Epithelial cell of prostate (primary cell): Measurements from ENCODE around the gene CACNA1I.

ENCODE experiments used
- DNase-seq: peaks from one replicate; pipeline ENCODE4 v3.0.0-alpha.2; 2011; ENCODE audit warnings: low read depth, low spot score
- H3K27ac ChIP-seq: fragments of 450-650 bp; 2 replicates; pipeline ENCODE4 v1.5.1; 2017; ENCODE audit warnings: mild to moderate bottlenecking

The CACNA1I gene

DNA sequence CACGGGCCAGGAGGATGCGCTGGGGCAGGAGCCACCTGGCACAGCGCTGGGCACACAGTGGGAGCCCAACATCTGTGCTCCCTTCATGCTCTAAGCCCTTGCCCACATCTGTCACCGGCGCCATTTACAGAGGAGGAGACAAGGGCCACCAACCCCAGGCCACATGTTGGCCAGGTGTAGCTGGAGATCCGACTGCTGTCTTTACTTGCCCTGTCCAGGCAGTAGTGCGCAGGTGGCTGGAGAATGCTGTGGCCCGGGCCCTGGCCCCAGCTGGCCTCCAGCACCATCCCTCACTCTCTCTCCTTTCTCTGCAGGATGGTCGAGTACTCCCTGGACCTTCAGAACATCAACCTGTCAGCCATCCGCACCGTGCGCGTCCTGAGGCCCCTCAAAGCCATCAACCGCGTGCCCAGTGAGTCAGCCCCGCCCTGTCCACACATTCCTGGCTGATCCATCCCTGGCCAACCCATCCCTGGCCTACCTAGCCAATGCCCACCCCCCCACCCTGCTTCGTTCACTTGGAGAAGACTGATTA is 48.5 kb downstream of the CACNA1I start:
- no peak overlapping the region for H3K27ac ChIP-seq
- no peak for DNase-seq

DNA sequence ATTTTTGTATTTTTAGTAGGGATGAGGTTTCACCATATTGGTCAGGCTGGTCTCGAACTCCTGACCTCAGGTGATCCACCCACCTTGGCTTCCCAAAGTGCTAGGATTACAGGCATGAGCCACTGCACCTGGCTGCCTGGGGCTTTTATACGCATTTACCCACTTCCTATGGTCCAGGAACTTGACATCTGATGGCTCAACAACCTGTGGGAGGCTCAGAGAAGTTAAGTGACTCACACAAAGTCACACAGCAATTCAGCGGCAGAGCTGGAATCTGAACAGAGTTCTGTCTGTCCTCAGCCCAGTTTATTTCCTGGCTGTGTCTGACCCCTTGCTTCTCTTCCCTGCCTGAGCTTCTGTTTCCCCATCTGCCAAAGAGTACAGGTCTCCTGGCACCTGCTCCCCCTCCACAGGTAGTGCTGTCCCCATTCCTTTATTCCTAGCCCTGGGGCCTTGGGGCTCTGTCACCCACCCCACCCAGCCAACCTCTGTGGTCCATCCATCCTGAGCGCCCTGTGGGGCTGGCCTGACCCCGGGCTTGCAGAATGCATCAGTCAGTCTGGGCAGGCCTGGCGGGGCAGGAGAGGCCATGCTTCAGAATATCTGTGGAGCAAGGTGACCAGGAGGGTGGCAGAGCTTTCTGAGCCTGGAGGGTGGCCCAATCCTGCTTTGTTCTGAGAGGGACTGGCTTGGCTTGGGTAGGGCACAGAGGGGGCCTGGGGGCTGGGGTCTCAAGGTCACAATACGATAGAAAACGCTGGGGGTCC is 50.6 kb downstream of the CACNA1I start:
- no peak overlapping the region for H3K27ac ChIP-seq
- no peak for DNase-seq

DNA sequence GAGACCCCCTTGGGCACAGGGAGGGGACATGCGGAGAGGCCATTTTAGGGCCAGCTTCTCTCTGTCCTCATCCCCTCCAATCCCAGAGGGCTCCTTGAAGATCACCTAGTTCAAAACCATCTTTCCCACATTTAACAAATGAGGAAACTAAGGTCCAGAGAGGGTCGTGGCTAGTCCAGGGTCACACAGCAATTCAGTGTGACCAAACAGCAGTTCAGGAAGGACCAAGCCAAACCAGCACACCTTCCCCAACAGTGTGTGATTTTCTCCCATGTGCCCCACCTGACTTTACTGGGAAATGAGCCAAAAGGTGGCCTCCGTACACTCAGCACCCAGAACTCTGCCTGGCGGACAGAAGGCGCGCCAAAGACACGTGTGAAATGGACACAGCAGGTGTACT is 51.3 kb downstream of the CACNA1I start:
- H3K27ac ChIP-seq = no peak overlapping the region
- no peak for DNase-seq

DNA sequence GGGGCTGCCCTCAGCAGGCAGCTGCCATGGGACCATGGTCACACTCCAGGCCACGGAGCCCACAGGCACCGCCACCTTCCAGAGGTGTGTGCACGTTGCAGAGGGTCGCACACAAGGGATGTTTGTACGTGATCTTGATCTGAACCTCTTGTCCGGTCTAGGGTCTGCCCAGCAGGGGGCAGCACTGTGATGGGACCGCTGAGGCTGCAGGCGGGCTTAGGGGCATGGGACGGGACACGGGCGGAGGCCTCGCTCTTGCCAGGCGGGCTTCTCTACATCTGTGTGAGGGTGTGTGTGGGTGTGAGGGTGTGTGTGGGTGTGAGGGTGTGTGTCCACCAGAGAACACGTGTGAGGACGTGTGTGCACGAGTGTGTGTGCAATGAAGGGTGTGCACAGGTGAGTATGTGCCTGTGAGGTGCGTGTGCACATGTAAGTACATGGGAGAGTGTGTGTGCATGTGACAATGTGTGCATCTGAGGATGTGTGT is 52.4 kb downstream of the CACNA1I start:
- no peak for DNase-seq
- no peak overlapping the region for H3K27ac ChIP-seq

DNA sequence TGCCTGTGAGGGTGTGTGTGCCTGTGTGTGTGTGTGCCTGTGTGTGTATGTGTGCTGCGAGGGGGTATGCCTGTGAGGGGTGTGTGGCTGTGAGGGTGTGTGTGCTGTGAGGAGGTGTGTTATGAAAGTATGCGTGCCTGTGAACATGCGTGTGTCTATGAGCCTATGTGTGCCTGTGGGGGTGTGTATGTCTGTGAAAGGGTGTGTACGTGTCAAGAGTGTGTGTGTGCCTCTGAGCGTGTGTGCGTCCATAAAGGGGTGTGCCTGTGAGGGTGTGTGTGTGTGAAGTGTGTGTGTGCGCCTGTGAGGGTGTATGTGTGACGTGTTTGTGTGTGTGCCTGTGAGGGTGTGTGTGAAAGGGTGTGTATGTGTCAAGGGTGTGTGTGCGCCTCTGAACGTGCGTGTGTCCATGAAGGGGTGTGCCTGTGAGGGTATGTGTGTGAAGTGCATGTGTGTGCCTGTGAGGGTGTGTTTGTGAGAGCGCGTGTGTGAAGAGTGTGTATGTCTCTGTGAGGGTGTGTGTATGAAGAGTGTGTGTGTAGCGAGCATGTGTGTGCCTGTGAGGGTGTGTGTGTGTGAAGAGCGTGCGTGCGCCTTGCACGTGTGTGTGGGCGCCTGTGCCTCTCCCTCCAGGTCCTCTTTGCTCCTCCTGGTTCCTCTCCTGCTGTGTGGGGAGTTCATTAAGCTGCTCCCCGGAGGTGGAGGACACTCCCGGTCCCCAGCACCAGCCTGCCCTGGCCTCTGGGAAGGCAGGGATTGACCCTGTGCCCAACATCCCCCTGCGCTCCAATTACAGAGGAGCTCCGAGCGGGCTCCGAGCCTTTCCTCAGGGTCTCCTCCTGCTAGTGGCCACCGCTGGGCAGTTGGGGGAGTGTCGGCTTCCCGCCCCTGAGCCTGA is 53.3 kb downstream of the CACNA1I start:
- no peak overlapping the region for H3K27ac ChIP-seq
- no peak for DNase-seq

DNA sequence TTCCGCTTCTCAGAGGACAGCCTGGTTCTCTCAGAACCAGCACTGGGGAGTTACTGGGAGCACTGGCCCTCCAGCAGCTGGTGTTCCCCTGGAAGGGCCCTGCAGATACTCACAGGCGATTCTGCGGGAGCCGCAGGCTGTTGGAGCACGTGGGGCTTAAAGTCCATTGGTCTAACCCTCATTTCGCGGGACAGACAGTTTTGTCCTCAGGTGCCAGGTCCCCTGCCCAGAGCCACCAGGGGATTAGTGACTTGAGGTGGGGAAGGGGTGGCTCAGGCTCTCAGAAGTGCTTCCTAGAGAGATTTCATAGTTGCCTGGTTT is 53.9 kb downstream of the CACNA1I start:
- DNase-seq = no peak

DNA sequence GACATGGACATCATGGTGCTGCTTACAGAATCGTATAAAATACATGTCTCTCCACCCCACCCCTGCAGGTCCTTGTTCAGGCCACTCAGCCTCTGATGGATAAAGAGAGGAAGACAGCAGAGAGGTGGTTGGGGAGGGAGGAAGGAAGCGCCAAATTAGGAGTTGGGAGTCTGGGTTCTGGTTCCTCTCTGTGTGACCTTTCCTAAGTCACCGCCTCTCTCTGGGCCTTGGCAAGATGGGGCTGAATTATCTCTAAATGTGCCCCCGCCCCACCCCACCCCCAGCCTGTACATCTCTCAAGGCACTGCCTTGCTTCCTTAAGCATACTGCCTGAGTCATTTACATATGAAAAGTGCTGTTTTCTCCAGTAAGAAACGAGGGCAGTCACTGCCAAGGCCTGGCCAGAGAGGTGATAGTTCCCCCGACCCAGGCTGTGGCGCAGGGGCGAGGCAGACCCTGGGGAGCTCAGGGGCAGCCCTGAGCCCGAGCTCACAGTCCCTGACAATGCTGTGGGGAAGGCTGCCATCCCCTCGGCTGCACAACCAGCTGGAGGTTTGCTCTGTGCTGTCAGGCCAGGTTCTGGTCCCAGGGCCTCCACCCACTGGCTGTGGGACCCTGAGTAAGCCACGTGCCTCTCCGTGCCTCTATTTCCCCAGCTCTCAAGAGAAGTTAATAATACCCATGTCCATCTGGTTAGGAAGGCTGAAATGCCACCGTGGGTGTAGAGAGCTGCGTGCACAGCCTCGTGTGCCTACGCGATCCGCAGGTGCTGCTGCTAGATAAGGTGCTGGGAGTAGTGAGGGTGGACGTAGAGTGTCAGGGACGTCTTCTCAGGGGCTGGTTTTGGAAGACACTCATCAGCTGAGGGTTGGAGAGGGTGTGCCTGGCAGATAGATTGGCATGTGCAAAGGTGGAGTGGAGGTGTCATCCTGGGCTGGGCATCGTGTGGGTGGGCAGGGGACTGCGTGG is 55.3 kb downstream of the CACNA1I start:
- H3K27ac ChIP-seq = no peak overlapping the region
- DNase-seq = no peak

More for the DNA sequence above, 53.9 kb downstream of the CACNA1I start:
- H3K27ac ChIP-seq = no peak overlapping the region

DNA sequence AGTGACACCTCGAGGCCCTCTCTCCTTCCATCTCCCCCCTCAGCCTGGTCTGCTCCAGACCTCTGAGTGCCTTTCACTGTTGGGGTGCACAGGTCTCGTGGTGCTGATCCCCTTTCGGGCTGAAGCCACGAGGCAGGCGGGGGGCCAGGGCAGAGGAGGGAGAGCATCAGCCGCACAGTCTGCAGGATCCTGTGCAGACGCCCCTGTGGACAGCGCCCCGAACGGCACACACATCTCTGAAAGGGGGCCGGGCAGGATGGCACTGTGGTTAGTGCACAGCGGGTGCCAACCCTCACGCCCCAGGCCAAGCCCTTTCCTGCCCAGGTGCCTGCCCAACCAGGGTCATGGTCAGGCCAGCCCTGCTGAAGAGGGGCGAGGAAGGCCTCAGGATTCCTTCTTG is 56.7 kb downstream of the CACNA1I start:
- no peak for DNase-seq
- no peak overlapping the region for H3K27ac ChIP-seq

DNA sequence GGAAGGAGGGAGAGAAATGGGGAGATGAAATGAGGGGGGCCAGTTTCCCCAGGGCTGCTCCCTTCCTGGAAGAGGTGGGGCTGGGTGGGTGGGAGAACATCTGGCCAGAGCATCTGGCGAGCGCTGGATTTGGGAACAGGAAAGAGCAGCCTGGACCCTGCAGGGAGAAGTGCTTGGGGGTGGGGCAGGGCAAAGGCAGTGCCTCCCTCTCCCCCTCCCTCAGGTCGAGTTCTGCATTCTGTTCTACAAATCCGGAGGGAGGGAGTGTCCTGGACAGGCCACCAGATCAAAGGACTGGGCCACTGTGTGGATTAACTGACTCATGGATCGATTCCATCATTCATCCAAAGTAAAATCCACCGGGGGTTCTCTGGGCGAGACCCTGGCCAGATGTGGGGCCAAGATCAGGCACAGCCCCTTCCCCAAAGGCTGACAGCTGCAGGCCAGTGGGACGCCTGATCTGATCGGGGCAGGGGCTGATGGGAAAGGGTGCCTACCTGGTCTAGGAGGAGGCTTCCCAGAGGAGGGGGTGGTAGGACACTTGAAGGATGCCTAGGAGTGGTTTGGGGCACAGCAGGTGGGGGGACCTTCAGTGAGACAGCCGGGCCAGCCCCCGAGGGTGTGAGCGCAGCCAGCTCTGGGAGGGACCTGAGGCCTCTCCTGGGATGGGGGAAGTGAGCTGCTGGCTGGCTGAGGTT is 57.5 kb downstream of the CACNA1I start:
- H3K27ac ChIP-seq = no peak overlapping the region
- DNase-seq = no peak

DNA sequence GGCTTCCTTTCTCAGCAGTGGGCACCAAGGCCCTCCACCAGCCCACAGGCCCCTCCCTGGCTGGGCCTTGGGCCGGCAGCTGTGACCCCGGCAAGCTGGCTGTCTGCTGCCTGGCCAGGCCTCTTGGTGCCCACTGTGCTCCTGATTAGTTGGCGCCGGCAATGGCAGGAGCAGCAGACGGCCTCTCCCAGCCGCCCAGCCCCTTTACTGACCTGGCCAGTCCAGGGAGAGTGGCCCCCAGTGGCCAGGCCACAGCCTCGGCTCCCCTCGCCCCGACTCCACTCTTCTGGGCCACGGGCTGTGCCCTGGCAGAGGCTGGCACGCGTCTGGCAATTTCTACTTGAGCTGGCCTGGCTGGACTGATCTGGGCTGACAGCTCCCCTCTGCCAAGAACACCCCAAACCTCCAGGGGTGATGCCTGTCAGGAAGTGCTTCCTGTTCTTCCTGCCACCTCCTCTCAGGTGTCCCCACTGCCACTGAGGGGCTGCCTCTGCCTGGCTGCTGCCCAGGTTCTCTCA is 58.1 kb downstream of the CACNA1I start:
- H3K27ac ChIP-seq = no peak overlapping the region

DNA sequence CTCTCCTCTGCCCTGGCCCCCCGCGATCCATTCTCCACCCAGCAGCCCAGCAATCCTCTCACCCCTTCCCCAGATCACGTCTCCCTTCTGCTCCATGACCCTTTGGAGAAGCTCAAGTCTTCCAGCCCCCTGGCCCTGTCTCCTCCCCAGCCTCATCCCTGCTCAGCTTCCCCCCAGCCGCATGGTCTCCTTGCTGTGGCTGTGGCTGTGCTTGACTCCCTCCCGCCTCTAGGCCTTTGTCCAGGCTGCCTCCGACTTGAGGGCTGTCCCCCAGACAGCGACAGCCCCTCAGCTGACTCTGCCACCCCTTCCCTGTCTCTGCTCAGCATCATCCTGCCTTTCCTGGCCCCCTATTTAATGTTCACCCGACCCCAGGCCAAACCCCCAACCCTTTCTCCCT is 59.3 kb downstream of the CACNA1I start:
- DNase-seq = no peak
- no peak overlapping the region for H3K27ac ChIP-seq

More for the DNA sequence above, 58.1 kb downstream of the CACNA1I start:
- DNase-seq = no peak

DNA sequence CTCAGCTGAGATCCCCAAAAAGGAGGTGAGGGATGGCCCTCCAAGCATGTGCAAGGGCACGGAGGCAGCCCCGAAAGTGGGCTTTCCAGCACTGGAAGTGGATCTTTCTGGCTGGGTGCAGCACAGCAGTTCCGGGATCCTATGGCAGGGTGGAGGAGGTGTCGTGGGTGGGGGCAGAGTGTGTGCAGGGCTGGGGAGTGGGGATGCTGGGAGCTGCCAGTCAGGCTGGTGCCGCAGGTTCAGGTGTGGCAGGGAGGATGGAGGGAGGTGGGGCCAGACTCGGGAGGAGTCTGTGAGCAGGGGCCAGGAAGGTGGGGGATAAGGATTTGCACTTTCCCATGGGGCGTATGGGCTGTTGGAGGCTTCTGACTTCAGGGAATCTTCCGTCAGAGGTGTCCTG is 60.2 kb downstream of the CACNA1I start:
- no peak overlapping the region for H3K27ac ChIP-seq
- no peak for DNase-seq

DNA sequence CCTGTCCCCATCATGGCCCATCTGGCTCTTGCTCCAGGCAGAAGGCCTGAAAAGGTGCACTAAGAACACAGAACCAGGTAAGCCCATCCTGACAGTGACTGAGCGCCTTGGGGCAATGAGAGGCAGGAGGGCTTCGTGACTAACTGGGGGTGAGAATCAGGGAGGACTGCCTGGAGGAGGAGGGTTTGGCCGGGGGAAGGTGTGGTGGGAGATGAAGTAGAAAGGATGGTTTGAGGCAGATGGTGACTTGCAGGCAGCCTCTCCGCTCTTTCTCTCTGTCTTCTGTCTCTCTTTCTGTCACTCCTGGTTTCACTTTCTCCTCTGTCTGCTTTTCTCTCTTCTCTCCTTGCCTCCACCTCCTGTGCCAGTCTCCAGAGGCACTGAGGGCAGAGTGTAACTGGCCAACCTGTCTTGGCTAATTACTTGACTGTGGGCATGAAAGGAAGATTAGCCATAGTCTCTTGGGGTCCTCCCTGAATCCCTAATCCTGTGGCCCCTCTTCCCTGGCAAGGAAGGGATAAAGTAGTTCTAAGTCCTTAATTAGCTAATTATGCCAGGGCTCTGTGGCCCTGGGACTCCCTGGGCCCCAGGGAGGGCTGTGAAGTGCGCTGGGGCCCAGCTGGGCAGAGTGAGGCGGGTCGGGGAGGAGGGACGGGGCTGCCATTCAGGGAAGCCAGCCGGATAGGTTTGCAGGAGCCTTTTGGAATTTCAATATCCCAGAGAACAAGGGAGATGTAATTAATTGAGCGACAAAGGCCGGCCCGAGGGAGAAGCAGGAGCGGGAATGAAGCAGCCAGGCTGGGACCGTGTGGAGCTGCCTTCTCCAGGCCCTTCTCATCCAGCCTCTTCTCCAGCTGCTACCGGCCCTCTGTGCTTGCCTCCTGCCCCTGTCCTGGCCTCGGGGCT is 61.1 kb downstream of the CACNA1I start:
- no peak overlapping the region for H3K27ac ChIP-seq
- DNase-seq = no peak

DNA sequence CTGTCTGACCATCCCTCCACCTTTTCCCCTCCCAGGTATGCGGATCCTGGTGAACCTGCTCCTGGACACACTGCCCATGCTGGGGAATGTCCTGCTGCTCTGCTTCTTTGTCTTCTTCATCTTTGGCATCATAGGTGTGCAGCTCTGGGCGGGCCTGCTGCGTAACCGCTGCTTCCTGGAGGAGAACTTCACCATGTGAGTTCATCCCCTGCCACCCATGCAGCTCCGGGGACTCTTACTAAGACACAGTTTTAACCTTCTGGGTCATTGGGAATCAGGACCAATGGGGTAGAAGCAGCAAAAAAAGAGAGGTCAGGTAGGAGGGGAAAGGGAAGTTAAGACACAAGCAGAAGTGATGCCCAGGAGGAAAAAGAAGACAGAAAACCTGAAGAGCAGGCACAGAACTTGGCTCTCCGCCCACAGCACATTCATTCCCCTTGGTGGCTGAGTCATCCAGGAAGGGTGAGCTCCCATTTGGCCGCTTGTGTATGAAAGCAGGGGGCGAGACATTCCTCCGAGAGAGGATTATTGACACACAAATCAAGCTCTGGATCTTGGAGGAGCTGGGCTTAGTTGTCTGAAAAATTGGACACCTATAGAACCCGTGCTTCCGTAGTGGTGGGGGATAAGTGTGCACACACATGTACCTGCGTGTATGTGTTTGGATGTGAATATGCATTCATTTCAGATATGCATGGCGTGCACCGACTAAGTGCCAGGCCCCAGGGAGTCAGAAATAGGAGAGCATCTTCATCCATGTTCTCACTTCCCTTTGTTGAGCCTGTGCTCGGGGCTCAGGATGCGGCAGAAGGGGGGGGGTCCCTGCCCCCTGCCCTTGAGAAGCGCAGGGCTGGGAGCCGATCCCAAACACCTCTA is 64.2 kb downstream of the CACNA1I start:
- peak; percentile 79 for DNase-seq
- no peak overlapping the region for H3K27ac ChIP-seq

DNA sequence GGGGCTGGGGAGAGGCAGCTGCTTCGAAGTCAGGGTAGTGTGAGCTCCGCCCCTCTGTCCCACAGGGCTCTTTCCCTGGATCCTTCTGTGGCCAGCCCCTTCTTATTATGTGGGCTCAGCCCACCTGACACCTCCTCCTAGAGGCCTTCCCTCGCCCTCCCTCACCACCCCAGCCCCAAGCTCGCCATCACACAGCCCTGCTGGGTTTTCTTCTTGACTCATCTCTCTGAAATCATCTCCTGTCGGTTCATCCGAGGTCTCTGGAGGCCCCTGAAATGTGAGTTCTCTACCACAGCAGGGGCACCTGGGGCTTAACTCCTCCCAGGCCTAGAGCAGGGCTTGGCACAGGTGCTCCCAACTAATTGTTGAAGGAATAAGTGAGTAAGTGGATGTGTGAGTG is 65.2 kb downstream of the CACNA1I start:
- no peak overlapping the region for H3K27ac ChIP-seq
- DNase-seq = no peak

DNA sequence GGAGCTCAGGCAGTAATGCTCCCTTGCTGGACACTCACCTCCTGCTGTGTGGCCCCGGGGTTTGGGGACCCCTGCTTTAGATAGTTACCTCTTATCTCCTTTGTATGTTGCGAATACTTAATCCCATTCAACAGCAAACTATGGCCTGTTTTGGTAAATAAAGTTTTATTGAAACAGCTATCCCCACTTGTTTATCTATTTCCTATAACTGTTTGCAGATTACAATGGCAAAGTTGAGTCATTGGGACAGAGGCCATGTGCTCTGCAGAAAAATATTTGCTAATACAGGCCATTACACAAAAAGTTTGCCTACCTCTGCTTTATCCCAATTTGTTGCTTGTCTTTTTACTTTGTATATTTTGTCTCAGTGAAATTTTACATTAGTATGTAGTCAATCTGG is 68.4 kb downstream of the CACNA1I start:
- no peak for DNase-seq
- no peak overlapping the region for H3K27ac ChIP-seq

DNA sequence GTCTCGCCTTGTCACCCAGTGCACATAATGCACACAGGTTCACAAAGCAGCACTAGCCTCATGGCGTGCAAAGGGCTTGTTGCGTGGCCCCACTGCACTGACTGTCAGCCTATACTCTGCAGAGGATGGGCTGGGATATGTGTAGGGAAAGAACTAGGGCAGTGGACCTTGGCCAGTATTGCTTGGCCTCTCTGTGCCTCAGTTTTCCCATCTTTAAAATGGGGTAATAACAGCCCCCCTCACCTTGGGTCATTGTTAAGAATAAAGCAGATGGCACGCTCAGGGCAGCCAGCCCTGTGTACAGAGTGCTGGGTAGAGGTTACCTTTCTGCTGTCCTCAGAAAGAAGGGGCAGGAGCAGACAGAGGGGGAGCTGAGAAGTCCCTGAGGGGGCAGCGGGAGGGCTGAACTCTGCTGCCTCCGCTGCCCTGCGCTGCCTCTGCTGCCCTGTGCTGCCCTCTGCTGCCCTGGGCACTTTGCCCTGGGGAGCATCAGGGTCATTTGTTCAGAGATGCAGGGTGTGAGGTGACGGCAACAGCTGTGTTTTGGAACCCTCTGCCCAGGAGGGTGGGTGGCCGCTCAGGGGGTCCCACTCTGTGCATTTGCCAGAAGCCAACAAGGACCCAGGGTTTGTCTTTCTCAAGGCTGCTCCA is 71.2 kb downstream of the CACNA1I start:
- no peak for DNase-seq
- H3K27ac ChIP-seq = no peak overlapping the region
